GM18870 (cell line): ENCODE measurements around the gene SYNRG.
"Not testable (repeated sequence)": the region's sequence is repeated elsewhere in the genome, so short reads cannot be mapped to it uniquely, and the experiment has no call there.

Source experiments
- ATAC-seq: cut with Tn5 transposase; IDR thresholded peaks from one replicate; pipeline ENCODE4 v1.9.1; 2021; ENCODE audit warnings: moderate library complexity; ENCODE audit not compliant: unreplicated experiment

The SYNRG gene

DNA sequence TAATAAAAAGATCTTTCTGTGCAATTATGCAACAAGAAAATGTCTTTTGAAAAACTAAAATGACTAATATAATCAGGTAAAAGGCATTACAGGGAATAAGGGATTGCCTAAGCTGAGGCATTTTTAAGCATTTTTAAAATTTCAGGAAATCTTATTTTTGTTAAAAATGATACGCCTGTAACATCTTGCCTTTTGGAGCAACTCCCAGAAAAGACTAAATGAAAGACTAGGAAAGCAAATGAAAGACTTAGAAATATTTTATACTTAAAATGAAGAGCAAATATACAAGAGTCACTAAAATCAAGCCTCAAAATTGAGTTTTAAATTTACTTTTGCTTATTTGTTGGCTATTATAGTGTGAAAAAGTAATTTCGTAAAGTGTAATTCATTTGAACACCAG lies 63.7 kb downstream of the SYNRG start:
- no peak for ATAC-seq

DNA sequence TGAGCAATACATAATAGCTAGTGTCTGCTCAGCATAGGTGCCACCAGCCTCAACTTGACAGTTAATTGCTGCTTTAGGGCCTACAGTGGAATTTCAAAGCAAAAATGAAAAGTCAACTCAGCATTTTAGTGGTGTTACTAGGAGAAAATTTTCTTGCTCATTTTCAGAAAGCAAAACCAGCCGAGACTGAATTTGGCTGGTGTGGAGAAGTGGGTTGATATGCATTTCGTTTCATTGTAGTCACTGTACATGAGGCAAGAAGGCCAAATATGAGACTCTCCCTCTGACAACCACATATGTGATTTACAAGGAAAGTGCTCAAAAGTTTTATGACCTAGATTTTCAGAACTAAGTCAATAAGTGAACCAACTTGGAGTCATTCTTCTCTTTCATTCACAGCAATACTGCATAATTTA lies 65.6 kb downstream of the SYNRG start:
- ATAC-seq, result no peak

DNA sequence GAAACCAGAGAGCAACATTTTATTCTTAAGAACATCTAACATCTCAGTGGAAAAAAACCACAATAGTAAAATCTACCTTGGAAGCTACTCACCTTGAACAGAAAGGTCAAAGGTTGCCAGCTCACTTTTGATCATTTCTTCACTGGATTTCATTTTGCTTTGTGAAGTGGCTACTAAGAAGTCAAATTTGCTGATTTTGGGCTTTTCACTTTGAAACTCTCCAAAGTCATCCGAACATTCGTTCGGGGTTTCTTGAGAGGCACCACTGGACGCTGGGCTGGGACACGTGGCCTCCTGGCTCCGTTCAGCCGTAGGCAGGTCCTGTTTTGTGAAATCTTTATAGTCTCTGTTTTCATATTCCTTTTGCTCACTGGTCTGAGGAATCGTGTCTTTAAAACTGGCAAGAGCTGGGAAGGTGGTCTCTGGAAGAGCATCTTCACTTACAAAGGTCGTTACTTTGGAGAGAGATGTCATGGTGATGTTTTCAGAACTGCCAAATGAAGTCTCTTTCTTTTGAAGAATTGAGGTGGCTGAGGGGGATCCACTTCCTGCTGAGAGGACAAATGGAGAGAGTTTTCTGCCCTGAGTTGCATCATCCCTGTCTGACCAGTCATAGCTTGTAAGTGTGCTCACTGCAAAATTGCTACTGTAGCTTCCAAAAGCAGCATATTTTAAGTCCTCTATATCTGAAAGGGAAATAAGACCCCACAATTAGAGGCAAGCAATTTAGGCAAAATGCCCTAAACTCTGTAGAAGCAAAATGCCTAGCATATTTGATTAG lies 67.1 kb downstream of the SYNRG start:
- no peak for ATAC-seq

DNA sequence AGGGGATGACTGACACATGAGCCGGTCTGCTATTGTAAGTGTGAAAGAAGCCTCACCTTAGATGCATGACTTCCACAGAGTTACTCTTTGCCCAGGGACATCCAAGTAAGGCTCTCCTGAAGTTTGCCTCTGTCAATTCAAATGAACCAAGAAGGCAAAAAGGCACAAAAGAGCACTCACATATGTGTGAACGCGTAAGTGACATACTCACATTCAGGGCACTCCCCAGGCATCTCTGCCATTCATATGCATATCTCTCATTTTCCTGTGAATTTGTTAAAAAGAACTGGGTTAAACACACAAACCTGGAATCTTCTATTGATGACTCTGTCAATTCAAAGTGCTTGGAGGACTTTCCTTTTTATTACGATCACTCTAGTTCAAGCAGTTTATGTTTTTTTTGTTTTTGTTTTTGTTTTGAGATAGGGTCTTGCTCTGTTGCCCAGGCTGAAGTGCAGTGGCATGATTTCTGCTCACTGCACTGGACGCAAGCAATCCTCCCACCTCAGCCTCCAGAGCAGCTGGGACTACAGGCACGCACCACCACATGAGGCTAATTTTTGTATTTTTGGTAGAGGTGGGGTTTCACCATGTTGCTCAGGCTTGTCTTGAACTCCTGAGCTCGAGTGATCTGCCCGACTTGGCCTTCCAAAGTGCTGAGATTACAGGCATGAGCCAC lies 70.1 kb downstream of the SYNRG start:
- ATAC-seq, result no peak

DNA sequence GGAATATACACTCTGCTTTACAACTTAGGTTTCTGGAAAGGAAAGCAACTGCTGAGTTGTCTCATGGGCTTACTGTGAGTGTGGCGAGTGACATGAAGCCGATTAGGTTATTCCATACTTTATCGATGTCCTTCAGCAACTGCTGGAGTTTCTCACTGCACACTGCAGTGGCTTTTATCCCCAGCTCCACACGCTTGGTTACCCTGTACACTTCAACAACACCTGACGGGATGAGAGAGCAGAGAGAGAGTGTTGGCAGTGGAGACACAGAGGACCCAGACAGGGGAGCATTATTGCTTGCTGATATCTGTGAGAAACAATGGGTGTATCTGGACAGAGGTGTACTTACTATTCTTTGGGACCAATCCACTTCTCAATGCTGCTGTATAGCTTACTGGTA lies 73.3 kb downstream of the SYNRG start:
- no peak for ATAC-seq

DNA sequence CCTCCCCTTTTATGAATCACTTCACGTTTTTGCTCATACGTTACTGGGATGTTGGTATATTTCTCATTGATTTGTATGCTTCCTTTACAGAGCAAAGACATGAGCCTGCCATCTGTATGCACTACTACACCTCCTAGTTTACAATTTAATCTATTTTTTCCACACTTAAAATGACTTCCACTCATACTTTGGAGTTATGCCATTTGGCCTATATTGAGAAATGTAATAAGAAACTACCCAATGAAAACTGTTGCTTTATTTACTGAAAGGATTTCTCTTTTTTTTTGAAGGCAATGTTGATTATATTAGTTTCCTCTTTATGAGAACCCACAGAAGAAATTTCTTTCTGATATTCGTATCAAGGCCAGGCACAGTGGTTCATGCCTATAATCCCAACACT lies 76.5 kb downstream of the SYNRG start:
- ATAC-seq, result no peak

DNA sequence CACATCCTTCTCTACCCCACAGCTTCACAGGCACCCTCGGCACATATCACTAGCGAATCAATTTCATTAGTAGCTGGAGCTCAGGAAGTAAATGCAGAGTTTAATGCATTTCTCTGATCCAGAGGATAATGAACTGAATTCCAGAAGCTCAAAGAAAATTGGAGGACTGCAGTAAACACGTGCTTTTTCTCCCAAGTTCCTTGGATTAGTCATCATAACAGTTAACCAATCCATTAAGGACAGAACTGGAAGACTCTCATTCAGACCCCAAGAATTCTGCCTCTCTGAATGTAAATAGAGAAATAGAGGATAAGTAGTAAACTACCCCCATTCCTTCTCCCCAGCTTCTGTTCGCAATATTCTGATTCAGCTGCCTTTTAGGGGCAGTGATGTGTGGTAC lies 78.8 kb downstream of the SYNRG start:
- ATAC-seq, result no peak

DNA sequence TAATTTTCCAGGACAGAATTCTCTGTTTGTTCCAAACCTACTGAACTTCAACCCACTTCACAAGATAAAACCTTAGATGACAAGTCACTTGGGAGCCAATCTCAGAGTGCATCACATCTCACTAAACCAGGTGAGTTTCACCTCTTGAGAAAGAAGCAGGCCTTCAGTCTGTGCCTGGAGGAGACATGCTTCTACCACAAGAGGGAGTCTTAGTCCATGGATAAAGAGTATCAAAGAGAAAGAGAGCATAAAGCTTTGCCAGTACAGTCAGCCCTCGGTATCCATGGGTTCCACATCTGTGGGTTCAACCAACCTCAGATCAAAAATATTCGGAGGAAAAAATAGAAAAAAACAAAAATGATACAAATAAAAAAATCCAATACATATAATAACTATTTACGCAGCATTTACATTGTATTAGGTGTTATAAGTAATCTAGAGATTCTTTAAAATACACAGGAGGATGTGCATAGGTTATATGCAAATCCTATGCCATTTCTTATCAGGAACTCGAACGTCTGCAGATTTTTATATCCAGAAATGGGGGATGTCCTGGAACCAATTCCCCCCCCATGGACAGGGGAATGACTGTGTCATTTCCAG lies 81.9 kb downstream of the SYNRG start:
- ATAC-seq, result no peak

DNA sequence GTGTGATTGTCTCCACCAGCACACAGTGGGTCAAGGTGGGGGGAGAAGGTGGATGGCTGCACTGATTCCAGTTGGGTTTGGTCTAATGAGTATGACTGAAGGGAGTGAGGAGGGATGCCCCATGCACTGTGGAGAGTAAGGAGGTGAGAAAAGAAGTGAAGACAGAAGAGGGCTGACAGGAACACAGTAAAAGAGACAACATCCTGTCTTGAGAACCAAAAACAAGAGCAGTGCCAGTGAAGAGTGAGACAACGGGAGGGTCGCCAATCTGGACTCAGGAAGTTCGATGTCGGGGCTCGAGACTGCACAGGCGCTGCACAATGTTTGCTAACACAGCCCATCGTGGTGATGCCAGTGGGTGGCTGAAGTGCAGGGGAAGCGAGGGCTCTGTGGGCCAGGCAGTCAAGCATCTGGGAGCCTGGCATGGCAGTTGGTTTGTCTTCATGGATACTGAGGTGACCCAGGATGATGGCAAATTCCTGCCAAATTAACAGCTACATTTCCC lies 85.5 kb downstream of the SYNRG start:
- no peak for ATAC-seq

DNA sequence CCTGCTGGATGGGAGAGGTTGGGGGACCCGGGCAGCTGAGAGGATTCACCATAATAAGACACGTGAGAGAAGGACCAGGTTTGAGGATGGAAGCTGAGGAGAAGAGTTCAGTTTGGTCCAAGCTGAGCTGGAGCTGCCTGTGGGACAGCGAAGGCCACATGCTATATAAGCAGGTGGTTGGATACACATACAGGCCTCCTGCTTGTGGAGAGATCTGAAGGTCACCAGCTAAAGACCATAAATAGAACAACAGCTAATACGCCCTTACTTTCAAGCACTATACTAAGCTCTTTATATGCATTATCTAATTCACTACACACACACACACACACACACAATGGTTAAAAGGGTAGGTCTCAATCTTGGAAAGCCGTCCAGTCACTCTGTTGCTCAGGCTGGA lies 87.4 kb downstream of the SYNRG start:
- no peak for ATAC-seq

DNA sequence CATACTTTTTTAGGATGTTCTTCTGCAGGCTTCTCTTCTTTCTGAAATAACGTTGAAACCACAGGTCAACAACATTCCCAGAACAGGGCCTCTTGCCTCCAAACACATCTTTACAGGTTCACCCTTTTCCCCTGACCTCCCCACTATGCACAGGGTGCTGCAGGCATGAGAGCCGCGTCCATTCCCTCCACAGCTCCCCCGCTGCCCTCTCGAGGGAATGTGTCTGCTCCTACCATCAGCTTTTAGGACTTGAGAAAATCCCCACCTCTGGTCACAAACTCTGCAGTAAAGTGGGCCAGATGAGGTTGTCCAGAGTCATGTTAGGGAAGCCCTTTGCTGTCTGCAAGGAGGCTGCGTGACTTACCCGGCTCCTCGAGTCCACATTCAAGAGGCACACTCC lies 89.0 kb downstream of the SYNRG start:
- no peak for ATAC-seq

DNA sequence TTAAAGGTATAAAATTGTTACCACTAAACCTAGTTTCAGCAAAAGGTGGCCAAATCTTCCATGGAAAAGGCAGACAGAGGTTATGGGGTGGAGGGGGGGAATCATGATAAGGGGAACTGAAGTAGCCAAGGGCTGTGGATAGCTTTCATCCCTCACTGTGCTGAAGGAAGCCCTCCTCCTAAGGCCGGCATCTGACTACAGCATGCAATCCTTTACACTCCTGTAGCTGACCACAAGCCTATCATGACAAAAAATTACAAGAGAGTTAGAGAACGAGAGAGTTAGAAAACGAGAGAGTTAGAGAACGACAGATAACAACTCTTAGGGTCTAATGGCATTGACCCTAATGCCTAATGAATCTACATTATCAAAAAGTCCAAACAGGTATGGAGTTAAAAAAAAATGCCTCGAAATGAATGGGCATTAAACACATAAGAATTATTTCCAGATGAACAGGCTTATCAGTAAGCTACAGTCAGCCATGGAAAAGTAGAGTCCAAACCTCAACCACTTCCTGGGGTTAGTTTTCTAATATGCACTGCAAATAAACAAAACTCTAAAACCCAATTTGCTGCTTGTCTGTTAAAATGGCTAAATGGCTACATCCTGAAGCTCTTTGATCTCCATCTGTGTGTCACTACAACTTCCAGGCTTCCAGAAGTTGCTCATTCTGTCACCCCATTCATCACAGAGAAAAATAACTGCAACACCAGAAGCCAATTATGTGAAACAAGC lies 89.8 kb downstream of the SYNRG start:
- ATAC-seq, result no peak

DNA sequence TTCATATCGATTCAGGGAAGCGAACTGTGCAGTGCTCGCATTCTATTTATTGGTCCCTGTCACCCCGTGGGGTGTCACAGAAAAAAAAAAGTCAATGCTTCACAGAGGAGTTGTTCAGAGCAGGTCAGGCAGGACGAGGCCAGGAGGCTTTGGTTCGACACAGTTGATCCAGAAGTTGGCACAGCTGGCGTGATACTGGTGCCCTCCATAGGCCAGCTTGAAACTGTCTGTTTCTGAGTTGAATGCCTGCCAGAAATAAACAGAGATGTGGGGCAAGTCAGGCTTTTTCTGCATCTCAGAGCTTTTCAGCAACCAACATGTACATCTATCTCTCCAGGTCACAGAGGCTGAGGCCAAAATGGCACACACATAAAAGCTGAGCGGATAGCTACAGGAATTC lies 90.4 kb downstream of the SYNRG start:
- ATAC-seq, result no peak

DNA sequence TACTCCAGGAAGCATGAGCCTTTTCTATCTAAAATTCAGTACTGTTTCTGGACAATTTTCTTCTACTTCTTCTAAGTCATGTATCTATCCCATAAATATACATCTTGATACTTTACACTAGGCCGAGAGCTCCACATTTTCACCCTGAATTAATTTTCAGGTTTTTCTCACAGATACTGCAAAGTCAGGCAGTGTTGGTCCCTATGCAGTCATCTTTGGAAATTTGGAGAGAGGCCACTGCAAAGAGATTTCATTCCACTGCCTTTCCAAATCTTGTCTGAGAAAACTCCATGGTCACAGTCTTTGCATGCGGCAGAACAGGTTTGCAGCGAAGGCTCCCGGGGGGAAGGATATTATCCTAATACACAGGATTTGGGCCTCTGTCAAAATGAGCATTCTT lies 91.3 kb downstream of the SYNRG start:
- no peak for ATAC-seq

DNA sequence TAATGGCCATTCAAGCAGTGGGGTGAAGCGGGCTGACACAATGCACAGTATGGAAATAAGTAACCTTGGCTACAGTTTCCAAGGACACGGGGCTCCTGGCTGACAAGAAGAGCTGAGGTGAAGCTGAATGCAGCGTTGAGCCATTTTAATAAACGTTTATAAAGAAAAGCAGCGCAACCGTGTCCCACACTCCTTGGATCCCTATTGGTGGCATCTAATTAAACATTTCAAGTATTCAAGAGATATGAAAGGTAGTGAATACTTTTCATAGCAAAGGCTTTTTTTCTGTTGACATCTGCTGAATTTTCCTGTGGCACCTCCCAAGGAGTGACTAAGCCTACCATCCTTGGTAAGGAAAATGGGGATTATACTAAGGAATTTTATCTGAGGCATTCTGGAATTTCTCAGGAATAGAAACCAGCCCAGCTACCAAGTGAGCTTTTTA lies 93.1 kb downstream of the SYNRG start:
- no peak for ATAC-seq

DNA sequence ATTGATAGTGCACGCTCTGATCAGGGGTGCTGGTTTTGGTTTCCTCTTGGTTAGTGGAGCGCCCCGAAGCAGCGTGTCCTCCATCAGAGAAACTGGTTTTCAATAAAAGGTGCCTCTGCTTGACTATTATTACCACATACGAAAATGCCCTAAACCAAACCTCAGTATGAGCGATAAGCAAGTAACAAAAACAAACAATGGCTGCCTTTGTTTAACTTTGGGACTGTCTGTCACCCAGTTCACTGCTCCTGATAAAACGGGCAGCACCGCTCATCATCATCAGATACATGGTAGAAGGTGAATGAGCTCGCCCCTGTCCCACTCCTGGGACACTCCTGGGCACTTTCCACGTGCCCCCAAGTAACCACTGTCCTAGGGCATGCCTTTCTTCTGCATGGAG lies 95.5 kb downstream of the SYNRG start:
- no peak for ATAC-seq

DNA sequence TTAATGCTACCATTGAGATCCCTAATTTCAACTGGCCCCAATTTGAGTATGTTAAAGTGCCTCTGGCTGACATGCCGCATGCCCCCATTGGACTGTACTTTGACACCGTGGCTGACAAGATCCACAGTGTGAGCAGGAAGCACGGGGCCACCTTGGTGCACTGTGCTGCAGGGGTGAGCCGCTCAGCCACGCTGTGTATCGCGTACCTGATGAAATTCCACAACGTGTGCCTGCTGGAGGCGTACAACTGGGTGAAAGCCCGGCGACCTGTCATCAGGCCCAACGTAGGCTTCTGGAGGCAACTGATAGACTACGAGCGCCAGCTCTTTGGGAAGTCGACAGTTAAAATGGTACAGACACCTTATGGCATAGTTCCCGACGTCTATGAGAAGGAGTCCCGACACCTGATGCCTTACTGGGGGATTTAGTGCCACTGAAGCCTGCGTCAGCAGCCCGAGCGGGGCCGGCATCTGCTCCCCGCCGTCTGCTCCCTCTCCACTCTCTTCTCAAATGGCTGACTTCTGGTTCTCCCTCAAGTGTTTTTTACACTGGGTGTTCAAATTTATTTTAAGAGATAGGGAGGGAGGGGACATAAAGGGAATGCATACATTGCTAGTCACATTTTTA lies 96.7 kb downstream of the SYNRG start:
- ATAC-seq, result no peak

DNA sequence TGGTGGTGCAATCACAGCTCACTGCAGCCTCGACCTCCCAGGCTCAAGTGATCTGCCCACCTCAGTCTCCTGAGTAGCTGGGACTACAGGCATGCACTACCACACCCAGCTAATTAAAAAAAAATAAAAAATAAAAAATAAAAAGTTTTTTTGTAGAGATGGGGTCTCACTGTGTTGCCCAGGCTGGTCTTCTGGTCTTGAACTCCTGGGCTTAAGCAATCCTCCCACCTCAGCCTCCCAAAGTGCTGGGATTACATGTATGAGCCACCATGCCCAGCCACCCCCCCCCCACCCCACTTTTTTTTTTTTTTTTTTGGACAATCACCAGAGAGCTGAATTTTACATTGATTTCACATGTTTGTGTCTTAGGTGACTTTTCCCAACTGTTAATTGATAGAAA lies 97.6 kb downstream of the SYNRG start:
- not testable (repeated sequence) for ATAC-seq

DNA sequence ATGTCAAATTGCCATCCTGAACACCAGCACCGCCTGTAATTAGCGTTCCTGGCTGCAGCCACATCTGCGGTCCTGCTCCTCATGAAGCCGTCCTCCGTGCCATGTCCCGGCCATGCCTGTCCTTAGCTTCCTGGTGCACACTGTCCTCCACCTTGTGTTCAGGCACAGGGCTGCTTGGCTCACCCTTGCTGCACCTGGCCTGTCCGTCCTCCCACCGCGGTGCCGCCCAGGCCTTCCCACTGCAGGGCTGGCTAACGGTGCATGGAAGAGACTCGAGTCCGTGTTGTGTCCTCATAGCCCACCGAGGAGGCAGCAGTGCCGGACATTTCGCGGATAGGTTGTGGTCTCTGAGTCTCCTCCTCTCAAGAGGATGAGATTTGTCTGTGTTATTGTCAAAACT lies 99.2 kb downstream of the SYNRG start:
- no peak for ATAC-seq

DNA sequence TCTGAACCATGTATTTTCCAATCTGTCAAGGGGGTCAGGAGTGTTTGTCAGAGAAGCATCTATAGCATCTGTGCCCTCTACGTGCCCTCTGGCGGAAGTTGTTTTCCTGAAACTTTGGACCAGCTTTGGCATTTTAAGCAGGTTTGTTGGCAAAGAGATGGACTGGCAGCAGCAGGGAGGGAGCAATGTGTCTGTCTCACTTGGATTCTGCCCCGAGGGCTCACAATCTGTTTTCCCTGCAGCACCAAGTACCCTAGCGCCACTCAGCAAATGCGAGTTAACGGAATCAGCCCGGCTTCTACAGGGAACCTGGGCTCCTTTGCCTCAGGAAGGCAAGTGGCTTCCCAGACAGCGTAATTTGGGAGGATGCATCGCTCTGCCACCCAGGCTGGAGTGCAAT lies 102.1 kb downstream of the SYNRG start:
- no peak for ATAC-seq

DNA sequence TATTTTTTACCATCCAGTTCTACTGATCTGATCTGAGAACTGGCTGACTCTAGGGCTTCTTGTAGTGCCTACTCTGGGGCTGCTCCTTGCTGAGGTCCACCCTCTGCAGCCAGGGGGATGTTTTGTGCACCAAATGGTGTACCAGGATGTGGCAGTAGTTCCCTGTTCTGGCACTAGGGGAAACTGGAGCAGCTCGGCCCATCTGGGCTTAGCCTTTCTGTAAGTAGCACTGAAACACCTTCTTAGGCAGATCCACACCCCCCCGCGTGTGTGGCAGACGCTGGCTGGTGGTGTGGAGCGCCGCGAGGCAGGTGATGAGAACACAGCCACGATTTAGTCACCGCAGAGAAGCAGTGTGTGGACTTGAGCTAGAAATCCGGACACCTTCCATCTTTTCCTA lies 102.5 kb downstream of the SYNRG start:
- ATAC-seq, result no peak
